Measurements from ENCODE around the gene HDAC5. TPM values are rescaled to one million over a fixed set of nuclear protein-coding genes. Genes with fewer than 3 reads are reported as not detected.
"Not testable (repeated sequence)": the region's sequence is repeated elsewhere in the genome, so short reads cannot be mapped to it uniquely, and the experiment has no call there.

HDAC5 gene
- total RNA-seq, 1 experiment from 2014 or later, result 38.0 TPM

GRCh38 chr17:44137891-44138709, 14.7 kb upstream of the HDAC5 start:
- peak; percentile 99 for DNase-seq (ENCODE audit: low read depth)
- in situ Hi-C loops (cut with HindIII; ENCODE audit: low pct_unique_long_range_greater_than_20kb, low sequenced_read_pairs), result no loop called here

- DNase-seq (ENCODE audit: low read depth), result no peak
- in situ Hi-C loops (cut with HindIII; ENCODE audit: low pct_unique_long_range_greater_than_20kb, low sequenced_read_pairs), result no loop called here
Measured at GRCh38 chr17:44134752-44135568, 11.5 kb upstream of the HDAC5 start.

GRCh38 chr17:44133918-44134476, 10.6 kb upstream of the HDAC5 start:
- in situ Hi-C loops (cut with HindIII; ENCODE audit: low pct_unique_long_range_greater_than_20kb, low sequenced_read_pairs), result no loop called here
- no peak for DNase-seq (ENCODE audit: low read depth)

- in situ Hi-C loops (cut with HindIII; ENCODE audit: low pct_unique_long_range_greater_than_20kb, low sequenced_read_pairs), result no loop called here
Measured at GRCh38 chr17:44132275-44132821, 8.9 kb upstream of the HDAC5 start.

GRCh38 chr17:44131372-44131771, 7.9 kb upstream of the HDAC5 start:
- DNase-seq (ENCODE audit: low read depth); in situ Hi-C loops (cut with HindIII; ENCODE audit: low pct_unique_long_range_greater_than_20kb, low sequenced_read_pairs): not testable (repeated sequence)

More at GRCh38 chr17:44132275-44132821, 8.9 kb upstream of the HDAC5 start:
- DNase-seq (ENCODE audit: low read depth), result no peak

GRCh38 chr17:44130693-44131349, 7.4 kb upstream of the HDAC5 start:
- DNase-seq (ENCODE audit: low read depth), result no peak
- in situ Hi-C loops (cut with HindIII; ENCODE audit: low pct_unique_long_range_greater_than_20kb, low sequenced_read_pairs), result no loop called here

GRCh38 chr17:44128383-44128782, 4.9 kb upstream of the HDAC5 start:
- DNase-seq (ENCODE audit: low read depth), result no peak
- in situ Hi-C loops (cut with HindIII; ENCODE audit: low pct_unique_long_range_greater_than_20kb, low sequenced_read_pairs), result no loop called here

- in situ Hi-C loops (cut with HindIII; ENCODE audit: low pct_unique_long_range_greater_than_20kb, low sequenced_read_pairs), result no loop called here
- no peak for DNase-seq (ENCODE audit: low read depth)
Measured at GRCh38 chr17:44124118-44124438, 637 bp upstream of the HDAC5 start.

GRCh38 chr17:44122816-44123355, 555 bp downstream of the HDAC5 start:
- no peak for DNase-seq (ENCODE audit: low read depth)
- in situ Hi-C loops (cut with HindIII; ENCODE audit: low pct_unique_long_range_greater_than_20kb, low sequenced_read_pairs), result no loop called here

- DNase-seq (ENCODE audit: low read depth), result no peak
Measured at GRCh38 chr17:44121997-44122815, 1.2 kb downstream of the HDAC5 start.

GRCh38 chr17:44120851-44121605, 2.4 kb downstream of the HDAC5 start:
- in situ Hi-C loops (cut with HindIII; ENCODE audit: low pct_unique_long_range_greater_than_20kb, low sequenced_read_pairs), result no loop called here
- DNase-seq (ENCODE audit: low read depth), result no peak

More at GRCh38 chr17:44121997-44122815, 1.2 kb downstream of the HDAC5 start:
- in situ Hi-C loops (cut with HindIII; ENCODE audit: low pct_unique_long_range_greater_than_20kb, low sequenced_read_pairs), result no loop called here

- DNase-seq (ENCODE audit: low read depth); in situ Hi-C loops (cut with HindIII; ENCODE audit: low pct_unique_long_range_greater_than_20kb, low sequenced_read_pairs): not testable (repeated sequence)
Measured at GRCh38 chr17:44120281-44120680, 3.2 kb downstream of the HDAC5 start.

- no peak for DNase-seq (ENCODE audit: low read depth)
- in situ Hi-C loops (cut with HindIII; ENCODE audit: low pct_unique_long_range_greater_than_20kb, low sequenced_read_pairs), result no loop called here
Measured at GRCh38 chr17:44119798-44120197, 3.6 kb downstream of the HDAC5 start.

- DNase-seq (ENCODE audit: low read depth), result no peak
- in situ Hi-C loops (cut with HindIII; ENCODE audit: low pct_unique_long_range_greater_than_20kb, low sequenced_read_pairs), result no loop called here
Measured at GRCh38 chr17:44119062-44119461, 4.4 kb downstream of the HDAC5 start.

GRCh38 chr17:44118427-44119050, 4.9 kb downstream of the HDAC5 start:
- no peak for DNase-seq (ENCODE audit: low read depth)
- in situ Hi-C loops (cut with HindIII; ENCODE audit: low pct_unique_long_range_greater_than_20kb, low sequenced_read_pairs), result no loop called here

GRCh38 chr17:44117351-44117750, 6.1 kb downstream of the HDAC5 start:
- no peak for DNase-seq (ENCODE audit: low read depth)
- in situ Hi-C loops (cut with HindIII; ENCODE audit: low pct_unique_long_range_greater_than_20kb, low sequenced_read_pairs), result no loop called here
